ENCODE measurements around the gene WNT5B.

DNA sequence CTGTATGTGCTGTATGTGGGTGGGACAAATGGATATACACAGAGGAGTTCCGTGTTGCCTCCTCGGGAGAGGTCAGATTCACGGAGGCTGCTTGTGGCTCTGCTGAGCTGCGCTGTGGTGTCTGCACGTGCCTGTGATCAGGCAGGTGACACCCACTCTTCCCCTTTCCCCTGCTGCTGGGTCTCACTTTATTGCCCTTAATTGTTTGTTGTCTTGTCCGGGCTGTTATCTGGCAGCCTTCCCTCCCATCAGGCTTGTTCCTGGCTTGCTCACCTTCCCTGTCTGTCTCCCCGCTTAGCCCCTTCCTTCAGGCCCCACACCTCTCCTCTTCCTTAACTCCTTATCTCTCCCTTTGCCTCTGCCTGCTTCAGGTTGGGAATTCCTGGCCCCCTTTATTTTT, 13.5 kb downstream of the WNT5B start:
- TF ChIP-seq, protein P1, sequence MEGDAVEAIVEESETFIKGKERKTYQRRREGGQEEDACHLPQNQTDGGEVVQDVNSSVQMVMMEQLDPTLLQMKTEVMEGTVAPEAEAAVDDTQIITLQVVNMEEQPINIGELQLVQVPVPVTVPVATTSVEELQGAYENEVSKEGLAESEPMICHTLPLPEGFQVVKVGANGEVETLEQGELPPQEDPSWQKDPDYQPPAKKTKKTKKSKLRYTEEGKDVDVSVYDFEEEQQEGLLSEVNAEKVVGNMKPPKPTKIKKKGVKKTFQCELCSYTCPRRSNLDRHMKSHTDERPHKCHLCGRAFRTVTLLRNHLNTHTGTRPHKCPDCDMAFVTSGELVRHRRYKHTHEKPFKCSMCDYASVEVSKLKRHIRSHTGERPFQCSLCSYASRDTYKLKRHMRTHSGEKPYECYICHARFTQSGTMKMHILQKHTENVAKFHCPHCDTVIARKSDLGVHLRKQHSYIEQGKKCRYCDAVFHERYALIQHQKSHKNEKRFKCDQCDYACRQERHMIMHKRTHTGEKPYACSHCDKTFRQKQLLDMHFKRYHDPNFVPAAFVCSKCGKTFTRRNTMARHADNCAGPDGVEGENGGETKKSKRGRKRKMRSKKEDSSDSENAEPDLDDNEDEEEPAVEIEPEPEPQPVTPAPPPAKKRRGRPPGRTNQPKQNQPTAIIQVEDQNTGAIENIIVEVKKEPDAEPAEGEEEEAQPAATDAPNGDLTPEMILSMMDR (IDR thresholded peaks at IDR 0.05; ENCODE audit: low read depth, low read length), result no peak
- no peak for TF ChIP-seq EZH2phosphoT487 (IDR thresholded peaks at IDR 0.05; ENCODE audit: low read depth)

Measured in OCI-LY3 (cell line).